GM10266 (cell line): ENCODE results near the gene DNAAF9.

ENCODE experiments used
- DNase-seq: peaks from one replicate; pipeline ENCODE4 v3.0.0; 2012; ENCODE audit errors: extremely low spot score
- CTCF ChIP-seq: IDR thresholded peaks from 2 replicates; pipeline ENCODE4 v1.5.1; 2012; ENCODE audit warnings: mild to moderate bottlenecking, low read depth; ENCODE audit not compliant: control insufficient read depth, insufficient read depth; ENCODE audit errors: missing control alignments

The DNAAF9 gene

DNA sequence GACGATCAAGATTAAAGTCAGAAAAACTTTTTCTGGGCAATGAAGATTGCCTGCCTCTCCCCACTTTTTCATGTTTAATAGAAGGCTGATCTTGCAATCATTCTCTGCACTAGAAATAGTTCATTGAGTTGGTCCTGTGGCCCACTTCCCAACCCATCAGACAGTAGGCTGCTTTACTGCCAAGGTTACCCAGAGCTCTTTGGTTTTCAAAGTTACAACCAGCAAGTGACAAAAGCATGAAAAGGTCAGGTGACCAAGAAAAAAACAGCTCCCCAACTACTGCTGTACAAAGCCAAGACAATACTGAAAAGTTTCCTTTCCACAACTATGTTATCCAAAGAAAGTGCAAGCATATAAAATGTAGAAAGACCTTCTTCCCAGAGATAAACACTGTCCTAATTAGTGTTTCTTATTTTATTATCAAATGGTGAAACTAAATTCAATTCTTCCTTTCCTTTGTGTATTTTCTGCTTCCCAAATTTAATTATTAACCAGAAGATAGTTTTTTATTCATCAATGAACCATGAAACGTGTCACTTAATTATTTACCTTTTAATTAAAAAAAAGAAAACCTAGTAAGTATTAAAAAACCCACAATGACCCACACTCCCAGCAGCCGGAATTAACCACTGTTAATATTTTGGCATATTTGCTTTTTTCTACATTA is 16.6 kb downstream of the DNAAF9 start:
- no peak for DNase-seq
- TF ChIP-seq CTCF: no peak

GRCh38 chr20:3383878-3384495 is 23.5 kb downstream of the DNAAF9 start:
- DNase-seq: no peak
- no peak for TF ChIP-seq CTCF

DNA sequence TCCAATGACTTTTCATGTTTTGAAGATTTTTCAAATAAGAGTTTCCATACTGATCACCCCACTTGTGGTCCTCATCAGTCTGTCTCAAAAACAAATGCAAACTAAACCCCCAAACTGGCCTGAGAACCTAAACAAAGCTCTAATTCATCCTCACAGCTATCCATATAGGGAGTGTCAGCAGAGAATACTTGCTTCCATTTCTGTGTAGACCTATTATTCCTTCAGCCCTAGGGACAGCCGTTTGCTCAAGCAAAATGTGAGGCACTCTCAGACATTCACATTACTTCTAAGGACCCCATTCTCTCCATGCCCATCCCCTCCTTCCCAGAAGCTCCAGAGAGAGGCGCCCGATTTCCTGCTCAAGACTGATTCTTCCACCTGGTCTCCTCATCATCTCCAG is 24.6 kb downstream of the DNAAF9 start:
- DNase-seq: no peak
- no peak for TF ChIP-seq CTCF

GRCh38 chr20:3380228-3381070 is 27.0 kb downstream of the DNAAF9 start:
- DNase-seq: no peak
- no peak for TF ChIP-seq CTCF

- DNase-seq: no peak
- no peak for TF ChIP-seq CTCF
Observed at GRCh38 chr20:3378138-3378537, 29.3 kb downstream of the DNAAF9 start.

DNA sequence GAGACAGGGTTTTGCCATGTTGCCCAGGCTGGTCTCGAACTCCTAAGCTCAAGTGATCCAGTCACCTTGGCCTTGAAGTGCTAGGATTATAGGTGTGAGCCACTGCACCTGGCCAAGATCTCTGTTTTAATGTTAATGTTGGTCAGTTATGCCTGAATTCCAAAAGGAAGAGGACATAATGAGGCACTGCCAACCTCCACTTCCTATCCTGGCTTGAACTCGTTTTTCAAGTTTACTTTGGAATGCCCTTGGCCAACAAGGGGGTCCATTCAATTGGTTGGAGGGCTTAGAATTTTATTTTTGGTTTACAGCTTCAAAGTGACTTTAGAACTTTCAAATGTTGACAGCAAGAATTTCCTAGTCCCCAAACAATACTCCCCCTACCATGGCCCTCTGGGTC is 29.8 kb downstream of the DNAAF9 start:
- DNase-seq: no peak
- no peak for TF ChIP-seq CTCF
